Trophoblast cell (in vitro differentiated cells and primary cell): ENCODE results near the gene RRP7A.
"Not testable (repeated sequence)": the region's sequence is repeated elsewhere in the genome, so short reads cannot be mapped to it uniquely, and the experiment has no call there.

Experiments used
- DNase-seq, 2 donors: peaks; one replicate each; pipeline ENCODE4 v3.0.0-alpha.2; 2016
- H2AFZ ChIP-seq: 2 replicates; pipeline ENCODE4 v1.6.1; 2013; ENCODE audit warnings: low read length, moderate library complexity, mild to moderate bottlenecking; ENCODE audit not compliant: insufficient read depth, poor library complexity
- H2AK5ac ChIP-seq: 2 replicates; pipeline ENCODE4 v1.6.1; 2013; ENCODE audit warnings: mild to moderate bottlenecking, low read length
- H2BK120ac ChIP-seq: 2 replicates; pipeline ENCODE4 v1.6.1; 2013; ENCODE audit warnings: low read length, mild to moderate bottlenecking, moderate library complexity; ENCODE audit not compliant: insufficient read depth, poor library complexity
- H2BK12ac ChIP-seq: 2 replicates; pipeline ENCODE4 v1.6.1; 2013; ENCODE audit warnings: mild to moderate bottlenecking, low read length, moderate library complexity
- H2BK5ac ChIP-seq: 2 replicates; pipeline ENCODE4 v1.6.1; 2013; ENCODE audit warnings: low read length, low read depth, moderate library complexity, mild to moderate bottlenecking; ENCODE audit not compliant: poor library complexity
- H3K14ac ChIP-seq: 2 replicates; pipeline ENCODE4 v1.6.1; 2013; ENCODE audit warnings: mild to moderate bottlenecking, low read length
- H3K18ac ChIP-seq: 2 replicates; pipeline ENCODE4 v1.6.1; 2013; ENCODE audit warnings: mild to moderate bottlenecking, low read length
- H3K23ac ChIP-seq: 2 replicates; pipeline ENCODE4 v1.6.1; 2013; ENCODE audit warnings: low read length
- H3K27ac ChIP-seq: 2 replicates; pipeline ENCODE4 v1.5.1; 2013; ENCODE audit warnings: low read depth, mild to moderate bottlenecking, inconsistent platforms, low read length, moderate library complexity
- H3K27me3 ChIP-seq: 2 replicates; pipeline ENCODE4 v1.6.1; 2013; ENCODE audit warnings: inconsistent platforms, mild to moderate bottlenecking, low read length, moderate library complexity; ENCODE audit not compliant: insufficient read depth
- H3K36me3 ChIP-seq, 2 experiments: 1 replicate in 1 of 2; 2 replicates in 1 of 2; pipeline ENCODE4 v1.6.1; 2013; ENCODE audit warnings: low read length in 2 of 2, mild to moderate bottlenecking in 2 of 2, moderate library complexity in 1 of 2; ENCODE audit not compliant: insufficient read depth in 2 of 2, control insufficient read depth in 1 of 2
- H3K4ac ChIP-seq: 2 replicates; pipeline ENCODE4 v1.6.1; 2013; ENCODE audit warnings: low read depth, mild to moderate bottlenecking, low read length, moderate library complexity
- H3K4me1 ChIP-seq, 2 experiments: 1 replicate in 1 of 2; 2 replicates in 1 of 2; pipeline ENCODE4 v1.6.1; 2013; ENCODE audit warnings: low read length in 2 of 2, mild to moderate bottlenecking in 2 of 2, moderate library complexity in 1 of 2; ENCODE audit not compliant: insufficient read depth in 2 of 2, control insufficient read depth in 1 of 2
- H3K4me2 ChIP-seq: 2 replicates; pipeline ENCODE4 v1.6.1; 2013; ENCODE audit warnings: inconsistent platforms, mild to moderate bottlenecking, low read length, moderate library complexity
- H3K4me3 ChIP-seq: 2 replicates; pipeline ENCODE4 v1.5.1; 2013; ENCODE audit warnings: mild to moderate bottlenecking, low read depth, low read length, inconsistent platforms
- H3K79me1 ChIP-seq: one replicate; pipeline ENCODE4 v1.6.1; 2013; ENCODE audit warnings: low read length
- H3K79me2 ChIP-seq: 2 replicates; pipeline ENCODE4 v1.6.1; 2013; ENCODE audit warnings: low read length, mild to moderate bottlenecking; ENCODE audit not compliant: control insufficient read depth, insufficient read depth, poor library complexity
- H3K9ac ChIP-seq: 2 replicates; pipeline ENCODE4 v1.6.1; 2013; ENCODE audit warnings: mild to moderate bottlenecking, low read length
- H3K9me3 ChIP-seq: 2 replicates; pipeline ENCODE4 v1.6.1; 2013; ENCODE audit warnings: low read depth, mild to moderate bottlenecking, control low read depth, inconsistent platforms, low read length; ENCODE audit not compliant: insufficient read depth
- H4K12ac ChIP-seq: 2 replicates; pipeline ENCODE4 v1.6.1; 2013; ENCODE audit warnings: low read depth, mild to moderate bottlenecking, low read length, moderate library complexity
- H4K8ac ChIP-seq: 2 replicates; pipeline ENCODE4 v1.6.1; 2013; ENCODE audit warnings: low read depth, mild to moderate bottlenecking, low read length, moderate library complexity
- H4K91ac ChIP-seq: one replicate; pipeline ENCODE4 v1.6.1; 2013; ENCODE audit warnings: low read depth, mild to moderate bottlenecking, low read length, moderate library complexity
- WGBS: extraction: QIAGEN DNeasy Blood & Tissue Kit; methylation state at CpG from one replicate; pipeline ENCODE4 v1.1.7; 2013; ENCODE audit warnings: missing lambda C conversion rate; ENCODE audit not compliant: insufficient read length, insufficient coverage; ENCODE audit errors: extremely low coverage; 5-methylcytosine and 5-hydroxymethylcytosine counted together

RRP7A gene

GRCh38 chr22:42514331-42514730 is 5.3 kb downstream of the RRP7A start:
- H3K14ac ChIP-seq, H3K27me3 ChIP-seq, H2BK5ac ChIP-seq, H3K4me3 ChIP-seq, H2BK12ac ChIP-seq, H4K91ac ChIP-seq, H2BK120ac ChIP-seq, H3K4me1 ChIP-seq, DNase-seq, H3K9me3 ChIP-seq, H3K9ac ChIP-seq, H2AFZ ChIP-seq, H2AK5ac ChIP-seq, H3K4me2 ChIP-seq, H3K79me1 ChIP-seq, H3K23ac ChIP-seq, H4K12ac ChIP-seq, H3K4ac ChIP-seq, H3K27ac ChIP-seq, H4K8ac ChIP-seq, H3K18ac ChIP-seq, H3K79me2 ChIP-seq: not testable (repeated sequence)
- WGBS = no CpG with 5 or more reads among the region's 17 CpGs
- H3K36me3 ChIP-seq = peaks cover 37 to 44% of the 10 kb centered on the region in 2 experiments

DNA sequence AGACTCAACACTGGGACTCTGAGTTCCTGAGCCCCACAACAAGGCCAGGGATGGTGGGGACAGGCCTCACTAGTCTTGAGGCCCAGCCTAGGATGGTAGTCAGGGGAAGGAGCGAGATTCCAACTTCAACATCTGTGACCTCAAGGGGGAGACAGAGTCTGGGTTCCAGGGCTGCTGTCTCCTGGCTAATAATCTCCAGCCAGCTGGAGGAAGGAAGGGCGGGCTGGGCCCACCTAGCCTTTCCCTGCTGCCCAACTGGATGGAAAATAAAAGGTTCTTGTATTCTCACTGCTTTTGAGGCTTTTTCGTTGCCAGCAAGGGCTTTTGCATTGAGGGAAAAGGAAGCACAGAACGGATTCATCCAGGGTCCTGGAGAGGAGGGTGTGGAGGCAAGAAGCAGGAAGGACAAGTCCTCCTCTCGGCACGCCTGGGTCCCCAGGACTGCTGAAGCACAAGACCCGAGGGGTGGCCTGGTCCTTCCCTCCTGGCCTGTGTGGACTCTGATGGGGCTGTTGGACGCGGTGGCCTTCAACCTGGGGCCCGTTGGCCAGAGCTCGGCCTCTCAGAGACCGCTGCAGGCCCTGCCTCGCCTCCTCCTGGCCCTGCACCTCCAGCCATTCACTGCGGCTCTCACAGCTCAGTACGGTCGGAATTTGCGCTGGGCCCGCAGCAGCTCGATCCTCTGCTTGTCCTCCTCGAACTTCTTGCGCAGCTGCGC is 7.2 kb downstream of the RRP7A start:
- peak; percentile 23 to 38 for DNase-seq
- H3K18ac ChIP-seq, H4K12ac ChIP-seq, H4K8ac ChIP-seq, H3K14ac ChIP-seq, H3K9ac ChIP-seq, H3K79me2 ChIP-seq, H3K23ac ChIP-seq, H2BK120ac ChIP-seq, H2AFZ ChIP-seq, H3K4ac ChIP-seq, H2BK5ac ChIP-seq, H3K4me2 ChIP-seq, H3K9me3 ChIP-seq, H3K4me1 ChIP-seq, H3K79me1 ChIP-seq, H2AK5ac ChIP-seq, H4K91ac ChIP-seq, H3K27me3 ChIP-seq, H3K4me3 ChIP-seq, H2BK12ac ChIP-seq, H3K27ac ChIP-seq: not testable (repeated sequence)
- H3K36me3 ChIP-seq = peaks cover 34 to 40% of the 10 kb centered on the region in 2 experiments
- no CpG with 5 or more reads among the region's 22 CpGs for WGBS

GRCh38 chr22:42511401-42511891 is 8.2 kb downstream of the RRP7A start:
- Histone ChIP-seq H4K8ac (no peak overlapping the region), H2BK120ac (no peak overlapping the region), H3K79me1 (no peaks in the 10 kb centered on the region), H2BK12ac (no peak overlapping the region), H2BK5ac (no peak overlapping the region), H4K91ac (no peak overlapping the region), H3K27ac (no peak overlapping the region), H3K9me3 (no peaks in the 10 kb centered on the region), H3K23ac (no peak overlapping the region), H2AK5ac (no peak overlapping the region), H3K4me2 (no peak overlapping the region), H3K9ac (no peak overlapping the region), H2AFZ (no peak overlapping the region), H3K4me3 (no peak overlapping the region), H3K79me2 (no peaks in the 10 kb centered on the region), H4K12ac (no peak overlapping the region), H3K36me3 (peaks cover 29 to 33% of the 10 kb centered on the region in 2 experiments), H3K27me3 (no peaks in the 10 kb centered on the region), H3K4ac (no peak overlapping the region), H3K14ac (no peak overlapping the region), H3K4me1 (peaks cover 0 to 4% of the 10 kb centered on the region in 2 experiments), H3K18ac (no peak overlapping the region)
- peak; percentile 11 to 26 for DNase-seq
- no CpG with 5 or more reads among the region's 10 CpGs for WGBS

DNA sequence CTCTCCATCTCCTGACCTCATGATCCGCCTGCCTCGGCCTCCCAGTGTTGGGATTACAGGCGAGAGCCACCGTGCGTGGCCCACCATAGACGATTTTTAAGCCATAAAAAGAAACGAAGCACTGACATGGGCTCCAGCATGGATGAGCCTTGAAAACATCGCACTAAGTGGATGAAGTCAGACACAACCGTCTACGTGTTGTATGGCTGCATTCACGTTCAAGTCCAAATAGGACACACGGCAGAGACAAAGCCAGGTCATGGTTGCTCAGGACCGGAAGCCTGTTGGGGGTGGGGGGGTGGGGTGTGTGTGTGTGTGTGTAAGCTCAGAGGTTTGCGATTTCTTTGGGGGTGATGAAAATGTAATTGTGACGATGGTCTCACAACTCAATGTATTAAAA is 10.0 kb downstream of the RRP7A start:
- Histone ChIP-seq H3K4ac (no peak overlapping the region), H2BK5ac (no peak overlapping the region), H3K4me2 (no peak overlapping the region), H3K36me3 (peaks cover 14 to 20% of the 10 kb centered on the region in 2 experiments), H3K9ac (no peak overlapping the region), H2AK5ac (no peak overlapping the region), H3K79me1 (no peaks in the 10 kb centered on the region), H3K4me1 (peaks cover 0 to 4% of the 10 kb centered on the region in 2 experiments), H3K18ac (no peak overlapping the region), H3K9me3 (no peaks in the 10 kb centered on the region), H4K8ac (no peak overlapping the region), H3K79me2 (no peaks in the 10 kb centered on the region), H4K91ac (no peak overlapping the region), H3K27ac (no peak overlapping the region), H2BK120ac (no peak overlapping the region), H3K23ac (no peak overlapping the region), H2BK12ac (no peak overlapping the region), H3K27me3 (no peaks in the 10 kb centered on the region), H3K14ac (no peak overlapping the region), H2AFZ (no peak overlapping the region), H4K12ac (no peak overlapping the region), H3K4me3 (no peak overlapping the region)
- no peak for DNase-seq
- WGBS = no CpG with 5 or more reads among the region's 15 CpGs
